Endothelial cell (in vitro differentiated cells): ENCODE measurements around the gene NEK3. TPM values are rescaled to one million over a fixed set of nuclear protein-coding genes. Genes with fewer than 3 reads are reported as not detected.
A peak's percentile ranks its signal among the peaks of the same experiment; 100 is the strongest.
"Not testable (repeated sequence)": the region's sequence is repeated elsewhere in the genome, so short reads cannot be mapped to it uniquely, and the experiment has no call there.

ENCODE experiments used
- DNase-seq: peaks from one replicate; pipeline ENCODE4 v3.0.0; 2021; ENCODE audit warnings: low spot score
- H3K27ac Mint-ChIP-seq: one replicate; pipeline ENCODE4 v1.8.0; 2021; ENCODE audit warnings: mixed read lengths, inconsistent platforms; ENCODE audit not compliant: unreplicated experiment
- H3K27me3 Mint-ChIP-seq: one replicate; pipeline ENCODE4 v1.8.0; 2021; ENCODE audit warnings: mild to moderate bottlenecking, moderate library complexity, mixed read lengths, inconsistent platforms; ENCODE audit not compliant: unreplicated experiment
- H3K36me3 Mint-ChIP-seq: one replicate; pipeline ENCODE4 v1.8.0; 2021; ENCODE audit warnings: mild to moderate bottlenecking, low read depth, mixed read lengths, inconsistent platforms; ENCODE audit not compliant: unreplicated experiment
- H3K4me1 Mint-ChIP-seq: one replicate; pipeline ENCODE4 v1.8.0; 2021; ENCODE audit warnings: mild to moderate bottlenecking, mixed read lengths, inconsistent platforms; ENCODE audit not compliant: unreplicated experiment
- H3K4me3 Mint-ChIP-seq: one replicate; pipeline ENCODE4 v1.8.0; 2021; ENCODE audit warnings: mild to moderate bottlenecking, mixed read lengths, inconsistent platforms; ENCODE audit not compliant: unreplicated experiment
- H3K9me3 Mint-ChIP-seq: one replicate; pipeline ENCODE4 v1.8.0; 2021; ENCODE audit warnings: mixed read lengths, inconsistent platforms; ENCODE audit not compliant: unreplicated experiment
- long read RNA-seq: library from polyadenylated mRNA; unstranded; transcript quantifications from one replicate; pipeline ENCODE4 v2.0.0, GENCODE V29; 2020; ENCODE audit not compliant: unreplicated experiment
- total RNA-seq: library from RNA; stranded (reverse); fragmentation: NEBNext Ultra II Directional; extraction: Animal tissue kit (Norgen Biotek cat#: 25700); gene quantifications from one replicate; pipeline ENCODE4 v1.2.1, GENCODE V29; 2021; ENCODE audit not compliant: unreplicated experiment
- TF ChIP-seq, protein P1 (sequence below): fragments of 200-600 bp; sonication (generic); IDR thresholded peaks from one replicate; pipeline ENCODE4 v1.5.0; 2021; ENCODE audit warnings: antibody characterized with exemption; ENCODE audit not compliant: unreplicated experiment

NEK3 gene, protein sequence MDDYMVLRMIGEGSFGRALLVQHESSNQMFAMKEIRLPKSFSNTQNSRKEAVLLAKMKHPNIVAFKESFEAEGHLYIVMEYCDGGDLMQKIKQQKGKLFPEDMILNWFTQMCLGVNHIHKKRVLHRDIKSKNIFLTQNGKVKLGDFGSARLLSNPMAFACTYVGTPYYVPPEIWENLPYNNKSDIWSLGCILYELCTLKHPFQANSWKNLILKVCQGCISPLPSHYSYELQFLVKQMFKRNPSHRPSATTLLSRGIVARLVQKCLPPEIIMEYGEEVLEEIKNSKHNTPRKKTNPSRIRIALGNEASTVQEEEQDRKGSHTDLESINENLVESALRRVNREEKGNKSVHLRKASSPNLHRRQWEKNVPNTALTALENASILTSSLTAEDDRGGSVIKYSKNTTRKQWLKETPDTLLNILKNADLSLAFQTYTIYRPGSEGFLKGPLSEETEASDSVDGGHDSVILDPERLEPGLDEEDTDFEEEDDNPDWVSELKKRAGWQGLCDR
- total RNA-seq, result 82.4 TPM
- long read RNA-seq, transcript NEK3-205 (16 exons, 2,396 nt), result major isoform, 10 of 21 reads
- long read RNA-seq, partial matches to known transcripts, result 3 of 21 reads
- long read RNA-seq, other reads (novel, unspliced or antisense), result 8 of 21 reads

DNA sequence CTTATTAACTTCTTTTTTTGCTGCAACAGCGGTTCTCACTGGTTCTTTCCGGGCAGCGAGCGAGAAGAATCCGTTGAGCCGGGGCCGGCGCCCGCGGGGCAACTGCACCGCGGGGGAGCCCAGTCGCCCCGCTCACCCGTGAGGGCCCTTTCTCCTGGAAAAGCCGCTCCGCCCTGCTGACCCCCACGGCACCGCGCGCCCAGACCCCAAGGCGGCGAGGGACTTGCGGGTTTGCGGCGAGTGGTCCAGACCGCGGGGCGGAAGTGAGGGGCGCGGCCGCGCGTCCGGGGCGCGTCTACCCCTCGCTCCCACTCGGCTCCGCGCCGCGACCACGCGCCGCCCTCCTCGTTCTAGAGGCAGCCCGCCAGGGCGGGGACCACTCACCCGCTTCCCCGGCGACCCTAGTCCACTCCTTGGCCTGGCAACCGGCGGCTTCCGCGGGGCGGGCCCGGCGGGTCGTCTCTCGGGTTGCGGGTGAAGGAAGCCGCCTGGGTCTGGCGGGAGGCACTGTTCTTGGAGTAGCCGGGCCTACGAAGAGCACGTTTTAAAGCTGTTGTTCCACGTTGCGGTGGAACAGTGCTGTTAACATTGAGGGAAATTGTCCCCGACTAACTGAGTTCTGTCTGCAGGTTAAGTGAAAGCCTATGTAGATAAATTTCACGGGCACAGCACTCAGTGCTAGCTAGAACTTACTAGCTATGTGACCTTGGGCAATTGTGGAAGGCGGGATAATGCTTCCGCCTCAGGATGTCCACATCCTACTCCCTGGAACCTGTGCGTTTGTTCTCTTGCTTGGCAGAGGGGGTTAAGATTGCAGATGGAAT is at the start of gene NEK3:
Gene NEK3 (minus strand): TSS at position 439 of the 824 bp plus-strand sequence. CDS start 3,406 bp downstream, outside the sequence.
- TF ChIP-seq, protein P1, sequence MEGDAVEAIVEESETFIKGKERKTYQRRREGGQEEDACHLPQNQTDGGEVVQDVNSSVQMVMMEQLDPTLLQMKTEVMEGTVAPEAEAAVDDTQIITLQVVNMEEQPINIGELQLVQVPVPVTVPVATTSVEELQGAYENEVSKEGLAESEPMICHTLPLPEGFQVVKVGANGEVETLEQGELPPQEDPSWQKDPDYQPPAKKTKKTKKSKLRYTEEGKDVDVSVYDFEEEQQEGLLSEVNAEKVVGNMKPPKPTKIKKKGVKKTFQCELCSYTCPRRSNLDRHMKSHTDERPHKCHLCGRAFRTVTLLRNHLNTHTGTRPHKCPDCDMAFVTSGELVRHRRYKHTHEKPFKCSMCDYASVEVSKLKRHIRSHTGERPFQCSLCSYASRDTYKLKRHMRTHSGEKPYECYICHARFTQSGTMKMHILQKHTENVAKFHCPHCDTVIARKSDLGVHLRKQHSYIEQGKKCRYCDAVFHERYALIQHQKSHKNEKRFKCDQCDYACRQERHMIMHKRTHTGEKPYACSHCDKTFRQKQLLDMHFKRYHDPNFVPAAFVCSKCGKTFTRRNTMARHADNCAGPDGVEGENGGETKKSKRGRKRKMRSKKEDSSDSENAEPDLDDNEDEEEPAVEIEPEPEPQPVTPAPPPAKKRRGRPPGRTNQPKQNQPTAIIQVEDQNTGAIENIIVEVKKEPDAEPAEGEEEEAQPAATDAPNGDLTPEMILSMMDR, result no peak
- Mint-ChIP-seq H3K4me3 (peak within 1 kb of the TSS; percentile 94), H3K36me3 (no peaks in the 10 kb centered on the region), H3K9me3 (no peaks in the 10 kb centered on the region), H3K27me3 (no peaks in the 10 kb centered on the region), H3K4me1 (peaks cover 64% of the 10 kb centered on the region), H3K27ac (peak within 1 kb of the TSS; percentile 92)
- peak; percentile 79 for DNase-seq

DNA sequence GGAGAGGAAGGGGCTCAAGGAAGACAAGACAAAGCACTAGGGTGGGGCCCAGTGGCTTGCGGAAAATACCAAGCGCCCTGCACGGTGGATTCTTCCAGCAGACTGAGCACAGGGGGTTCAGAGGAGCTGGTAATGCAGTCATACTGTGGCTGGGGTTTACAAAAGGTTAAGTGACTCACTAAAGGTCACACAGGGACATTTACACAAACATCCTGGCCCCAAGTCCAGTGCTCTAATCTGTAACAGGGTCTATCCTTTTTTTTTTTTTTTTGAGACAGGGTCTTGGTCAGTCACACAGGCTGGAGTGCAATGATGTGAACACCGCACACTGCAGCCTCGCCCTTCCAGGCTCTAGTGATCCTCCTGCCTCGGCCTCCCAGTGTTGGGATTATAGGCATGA is 49.0 kb upstream of the NEK3 start:
- DNase-seq, H3K9me3 Mint-ChIP-seq, H3K27ac Mint-ChIP-seq, H3K27me3 Mint-ChIP-seq, H3K4me3 Mint-ChIP-seq: not testable (repeated sequence)
- H3K4me1 Mint-ChIP-seq, result peaks cover 14% of the 10 kb centered on the region
- peaks cover 30% of the 10 kb centered on the region for H3K36me3 Mint-ChIP-seq

DNA sequence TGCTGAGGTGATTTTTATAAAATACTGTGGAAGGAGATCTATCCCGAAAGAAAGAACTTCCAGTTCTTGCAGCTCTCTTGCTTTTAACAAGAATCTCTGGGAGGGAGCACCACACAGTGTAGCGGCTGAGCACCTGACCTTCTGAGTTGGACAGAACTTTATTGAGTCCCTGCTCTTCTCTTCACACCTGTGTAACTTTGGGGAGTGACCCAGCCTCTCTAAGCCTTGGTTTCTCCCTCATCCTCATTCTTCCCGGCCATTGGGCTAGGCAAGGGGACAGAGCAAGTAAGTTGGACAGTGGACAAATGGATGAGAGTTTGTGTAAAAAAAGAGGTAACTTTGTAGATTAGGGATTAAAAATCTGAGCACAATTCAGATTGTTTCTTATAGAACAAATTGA is 48.5 kb upstream of the NEK3 start:
- H3K27ac Mint-ChIP-seq, H3K9me3 Mint-ChIP-seq, H3K27me3 Mint-ChIP-seq, H3K4me3 Mint-ChIP-seq, DNase-seq: not testable (repeated sequence)
- Mint-ChIP-seq H3K4me1 (peaks cover 14% of the 10 kb centered on the region), H3K36me3 (peaks cover 30% of the 10 kb centered on the region)

DNA sequence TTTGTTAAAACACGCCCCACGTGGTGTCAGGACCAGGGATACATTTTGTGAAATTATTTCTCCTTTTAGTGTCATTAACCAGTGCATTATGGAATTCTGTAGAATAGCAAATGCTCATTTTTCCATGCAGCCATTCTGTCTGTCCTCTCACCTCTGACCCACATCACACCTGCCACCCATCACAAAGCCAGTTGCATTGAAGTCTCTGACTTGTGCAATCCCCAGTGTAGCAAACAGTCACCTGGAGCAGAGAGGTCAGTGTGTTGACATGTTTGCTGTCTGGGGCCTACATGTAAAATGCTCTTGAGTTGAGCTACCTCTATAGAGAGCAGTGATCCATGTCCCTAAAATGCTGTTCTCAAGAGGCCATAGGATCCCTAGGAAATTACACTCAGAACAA is 47.9 kb upstream of the NEK3 start:
- not testable (repeated sequence) for H3K4me3 Mint-ChIP-seq, H3K27ac Mint-ChIP-seq, H3K27me3 Mint-ChIP-seq, DNase-seq, H3K9me3 Mint-ChIP-seq
- Mint-ChIP-seq H3K36me3 (peaks cover 27% of the 10 kb centered on the region), H3K4me1 (peaks cover 20% of the 10 kb centered on the region)

DNA sequence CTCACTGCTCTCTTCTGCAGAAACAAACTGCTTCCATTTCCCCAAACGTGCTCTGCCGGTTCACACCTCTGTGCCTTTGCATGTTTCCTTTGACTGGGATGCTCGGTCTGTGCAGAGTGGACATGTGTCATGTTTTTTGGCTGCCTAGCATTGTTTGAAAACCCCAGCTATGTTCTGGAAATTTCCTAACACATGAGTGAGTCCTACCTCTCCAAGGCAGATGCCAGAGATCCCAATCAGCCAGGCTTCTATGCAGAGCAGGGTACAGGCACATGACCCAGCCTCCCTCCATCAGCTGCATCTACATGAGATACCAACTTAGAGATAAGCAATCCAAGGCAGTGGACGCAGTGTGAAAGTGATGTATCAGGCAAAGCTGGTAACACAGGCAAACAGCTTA is 45.1 kb upstream of the NEK3 start:
- H3K27me3 Mint-ChIP-seq, H3K27ac Mint-ChIP-seq, DNase-seq, H3K9me3 Mint-ChIP-seq, H3K4me3 Mint-ChIP-seq: not testable (repeated sequence)
- Mint-ChIP-seq H3K4me1 (peaks cover 18% of the 10 kb centered on the region), H3K36me3 (peaks cover 17% of the 10 kb centered on the region)

DNA sequence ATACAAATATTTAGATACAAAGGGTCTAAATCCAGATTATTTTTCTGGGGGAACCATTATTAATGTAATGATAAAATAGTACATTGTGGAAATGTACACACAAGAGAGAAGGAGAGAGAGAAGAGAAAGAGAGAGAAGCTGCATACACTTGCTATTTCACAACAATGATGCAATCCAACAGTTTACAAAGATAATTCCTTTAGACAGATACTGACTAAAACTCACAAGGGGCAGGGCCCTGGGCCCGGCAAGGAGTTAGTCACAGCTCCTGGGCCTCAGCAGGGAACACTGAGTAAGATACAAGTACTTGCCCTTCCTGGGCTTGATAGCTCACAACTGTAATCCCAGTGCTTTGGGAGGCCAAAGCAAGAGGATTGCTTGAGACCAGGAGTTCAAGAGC is 44.5 kb upstream of the NEK3 start:
- DNase-seq, H3K27me3 Mint-ChIP-seq, H3K9me3 Mint-ChIP-seq, H3K27ac Mint-ChIP-seq, H3K4me3 Mint-ChIP-seq: not testable (repeated sequence)
- H3K4me1 Mint-ChIP-seq, result peaks cover 18% of the 10 kb centered on the region
- H3K36me3 Mint-ChIP-seq, result peaks cover 17% of the 10 kb centered on the region

DNA sequence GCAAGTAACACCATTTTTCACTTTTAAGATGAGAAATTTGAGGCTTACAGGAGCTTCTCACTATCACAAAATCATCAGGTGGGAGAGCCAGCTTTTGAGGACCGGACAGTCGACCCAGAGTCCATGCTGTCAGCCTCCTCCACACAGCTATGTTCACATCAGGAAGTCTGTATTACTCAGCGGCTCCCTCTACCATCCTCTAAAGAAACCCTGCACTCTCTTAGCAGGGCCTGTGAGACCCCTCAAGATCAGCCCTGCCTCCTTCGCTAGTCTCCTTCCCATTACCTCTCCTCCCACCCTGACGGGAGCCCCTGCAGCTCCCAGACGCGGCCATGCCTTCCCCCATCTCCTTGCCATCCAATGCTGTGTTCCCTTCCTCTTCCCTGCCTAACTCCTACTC is 43.1 kb upstream of the NEK3 start:
- not testable (repeated sequence) for DNase-seq, H3K9me3 Mint-ChIP-seq, H3K36me3 Mint-ChIP-seq, H3K4me3 Mint-ChIP-seq, H3K27me3 Mint-ChIP-seq
- Mint-ChIP-seq H3K27ac (peak overlapping the region; percentile 66), H3K4me1 (peaks cover 12% of the 10 kb centered on the region)

DNA sequence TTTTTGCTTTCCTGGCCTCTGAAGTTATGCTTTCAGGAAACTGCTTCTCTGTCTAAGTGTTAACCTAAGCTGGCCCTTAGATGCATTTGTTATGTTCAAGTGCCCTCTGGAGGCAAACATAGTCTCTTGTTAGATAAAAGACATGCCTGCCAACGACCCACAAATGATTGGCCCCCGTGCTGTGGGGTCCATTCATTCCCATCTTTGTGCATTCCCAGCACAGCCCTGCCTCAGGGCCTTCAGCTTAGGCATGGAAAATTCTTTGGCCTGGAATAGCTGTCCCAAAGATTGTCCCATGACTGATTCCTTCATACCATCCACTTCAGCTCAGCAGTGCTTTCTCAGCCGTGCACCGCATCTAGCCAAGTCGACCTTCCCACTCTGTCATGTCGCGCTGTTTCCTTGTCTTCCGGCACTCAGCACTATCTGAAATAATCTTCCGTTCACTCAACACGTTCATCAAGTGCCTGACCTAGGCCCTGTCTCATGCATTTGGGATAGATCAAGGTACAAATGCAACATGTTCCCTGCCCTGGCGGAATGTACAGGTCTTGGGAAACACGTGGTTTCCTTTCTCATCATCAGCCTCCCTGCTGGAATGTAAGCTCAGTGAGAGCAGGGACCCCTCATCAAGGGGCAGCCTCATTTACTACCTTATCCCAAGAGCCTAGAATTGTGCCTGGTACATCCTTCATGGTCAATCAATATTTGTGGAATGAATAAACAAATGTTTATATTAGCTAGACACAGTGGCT is 42.2 kb upstream of the NEK3 start:
- not testable (repeated sequence) for H3K4me3 Mint-ChIP-seq

More for the DNA sequence above, 42.2 kb upstream of the NEK3 start:
- not testable (repeated sequence) for H3K36me3 Mint-ChIP-seq, H3K27me3 Mint-ChIP-seq, H3K9me3 Mint-ChIP-seq, H3K27ac Mint-ChIP-seq
- DNase-seq, result peak; percentile 17
- peaks cover 12% of the 10 kb centered on the region for H3K4me1 Mint-ChIP-seq
